Measurements from ENCODE around the gene OTOGL. TPM values are rescaled to one million over a fixed set of nuclear protein-coding genes. Genes with fewer than 3 reads are reported as not detected.

Gene OTOGL
- polyA plus RNA-seq, 1 donor from 2014 or later: 0.33 TPM

GRCh38 chr12:80064951-80065350, 34.4 kb upstream of the OTOGL start:
- Histone ChIP-seq H3K36me3 (ENCODE audit: insufficient read depth, low read length) (no peaks in the 10 kb centered on the region), H3K4me2 (ENCODE audit: low read length) (no peak overlapping the region), H2AFZ (ENCODE audit: low read depth, low read length) (no peak overlapping the region)

GRCh38 chr12:80068173-80068572, 31.2 kb upstream of the OTOGL start:
- Histone ChIP-seq H2AFZ (ENCODE audit: low read depth, low read length) (no peak overlapping the region), H3K9ac (ENCODE audit: low read length) (no peak overlapping the region), H3K9me2 (ENCODE audit: insufficient read depth, low read length) (no peaks in the 10 kb centered on the region)
- no peak for TF ChIP-seq CTCF (IDR thresholded peaks at IDR 0.05; ENCODE audit: poor library complexity, severe bottlenecking)
- no peak for TF ChIP-seq TAF1 (IDR thresholded peaks at IDR 0.05; ENCODE audit: low read depth)
- TF ChIP-seq SMC3 (conservative IDR thresholded peaks at IDR 0.05; ENCODE audit: poor library complexity): no peak
- TF ChIP-seq MXI1 (conservative IDR thresholded peaks at IDR 0.05; ENCODE audit: poor library complexity, severe bottlenecking): no peak
- TF ChIP-seq EP300 (conservative IDR thresholded peaks at IDR 0.05; ENCODE audit: poor library complexity, severe bottlenecking): no peak
- TF ChIP-seq EZH2 (IDR thresholded peaks at IDR 0.05; ENCODE audit: borderline replicate concordance, insufficient read depth, low read length, poor library complexity, severe bottlenecking): no peak
- TF ChIP-seq RAD21 (conservative IDR thresholded peaks at IDR 0.05): no peak

More at GRCh38 chr12:80064951-80065350, 34.4 kb upstream of the OTOGL start:
- Histone ChIP-seq H4K20me1 (ENCODE audit: insufficient read depth) (no peaks in the 10 kb centered on the region), H3K9me3 (ENCODE audit: low read length) (no peaks in the 10 kb centered on the region), H3K9me2 (ENCODE audit: insufficient read depth, low read length) (no peaks in the 10 kb centered on the region), H3K4me3 (ENCODE audit: low read length) (no peak overlapping the region), H3F3A (ENCODE audit: insufficient read depth, low read length, poor library complexity, severe bottlenecking) (no peaks in the 10 kb centered on the region), H3K27ac (ENCODE audit: low read length) (no peak overlapping the region), H3K27me3 (ENCODE audit: insufficient read depth, low read depth, low read length) (no peaks in the 10 kb centered on the region), H3K9ac (ENCODE audit: low read length) (no peak overlapping the region), H3K79me2 (replicated peaks; ENCODE audit: insufficient read depth, low read length) (no peaks in the 10 kb centered on the region)
- TF ChIP-seq CTCF (IDR thresholded peaks at IDR 0.05; ENCODE audit: poor library complexity, severe bottlenecking) (no peak), SMC3 (conservative IDR thresholded peaks at IDR 0.05; ENCODE audit: poor library complexity) (no peak), RAD21 (conservative IDR thresholded peaks at IDR 0.05) (no peak), POLR2AphosphoS5 (IDR thresholded peaks at IDR 0.05) (no peak), REST (IDR thresholded peaks at IDR 0.05; ENCODE audit: borderline replicate concordance) (no peak), MXI1 (conservative IDR thresholded peaks at IDR 0.05; ENCODE audit: poor library complexity, severe bottlenecking) (no peak), EZH2 (IDR thresholded peaks at IDR 0.05; ENCODE audit: borderline replicate concordance, insufficient read depth, low read length, poor library complexity, severe bottlenecking) (no peak), TAF1 (IDR thresholded peaks at IDR 0.05; ENCODE audit: low read depth) (no peak), EP300 (conservative IDR thresholded peaks at IDR 0.05; ENCODE audit: poor library complexity, severe bottlenecking) (no peak)

More at GRCh38 chr12:80068173-80068572, 31.2 kb upstream of the OTOGL start:
- no peaks in the 10 kb centered on the region for H4K20me1 ChIP-seq (ENCODE audit: insufficient read depth)
- H3K27ac ChIP-seq (ENCODE audit: low read length): no peak overlapping the region
- no peaks in the 10 kb centered on the region for H3K36me3 ChIP-seq (ENCODE audit: insufficient read depth, low read length)
- H3F3A ChIP-seq (ENCODE audit: insufficient read depth, low read length, poor library complexity, severe bottlenecking): no peaks in the 10 kb centered on the region
- no peaks in the 10 kb centered on the region for H3K27me3 ChIP-seq (ENCODE audit: insufficient read depth, low read depth, low read length)
- H3K79me2 ChIP-seq (replicated peaks; ENCODE audit: insufficient read depth, low read length): no peaks in the 10 kb centered on the region
- no peak overlapping the region for H3K4me3 ChIP-seq (ENCODE audit: low read length)
- no peak overlapping the region for H3K4me2 ChIP-seq (ENCODE audit: low read length)
- H3K9me3 ChIP-seq (ENCODE audit: low read length): no peaks in the 10 kb centered on the region

All from neural cell (in vitro differentiated cells).